Chondrocyte (in vitro differentiated cells): ENCODE results near the gene AFAP1L2. TPM values are rescaled to one million over a fixed set of nuclear protein-coding genes. Genes with fewer than 3 reads are reported as not detected.

ENCODE experiments used
- DNase-seq: peaks from one replicate; pipeline ENCODE4 v3.0.0; 2021; ENCODE audit warnings: mixed read lengths, low spot score
- H3K27ac Mint-ChIP-seq: one replicate; pipeline ENCODE4 v1.8.0; 2021; ENCODE audit warnings: mild to moderate bottlenecking, moderate library complexity, mixed read lengths; ENCODE audit not compliant: unreplicated experiment
- H3K27me3 Mint-ChIP-seq: 2 replicates; pipeline ENCODE4 v1.8.0; 2021; ENCODE audit warnings: low read depth, mixed read lengths
- H3K36me3 Mint-ChIP-seq: 2 replicates; pipeline ENCODE4 v1.8.0; 2021; ENCODE audit warnings: low read depth, mixed read lengths
- H3K4me1 Mint-ChIP-seq: 2 replicates; pipeline ENCODE4 v1.8.0; 2021; ENCODE audit warnings: low read depth, mild to moderate bottlenecking, mixed read lengths
- H3K4me3 Mint-ChIP-seq: one replicate; pipeline ENCODE4 v1.8.0; 2021; ENCODE audit warnings: mild to moderate bottlenecking, moderate library complexity, mixed read lengths; ENCODE audit not compliant: unreplicated experiment
- H3K9me3 Mint-ChIP-seq: 2 replicates; pipeline ENCODE4 v1.8.0; 2021; ENCODE audit warnings: low read depth, mixed read lengths
- CTCF ChIP-seq: fragments of 200-600 bp; sonication (generic); IDR thresholded peaks from 2 replicates; pipeline ENCODE4 v1.5.0; 2021; ENCODE audit warnings: antibody characterized with exemption, mild to moderate bottlenecking, moderate library complexity
- total RNA-seq: library from RNA; stranded (reverse); gene quantifications from 3 replicates; pipeline ENCODE4 v1.2.1, GENCODE V29; 2021

Gene AFAP1L2
- total RNA-seq, 1 donor from 2014 or later = 2.9 TPM

GRCh38 chr10:114301951-114302710 lies 102.2 kb downstream of the AFAP1L2 start:
- no peaks in the 10 kb centered on the region for H3K9me3 Mint-ChIP-seq
- H3K4me1 Mint-ChIP-seq = peaks cover 29% of the 10 kb centered on the region
- DNase-seq = peak; percentile 42
- peak; percentile 13 for TF ChIP-seq CTCF
- no peak overlapping the region for H3K27ac Mint-ChIP-seq
- H3K36me3 Mint-ChIP-seq = peaks cover 2% of the 10 kb centered on the region
- H3K27me3 Mint-ChIP-seq = no peaks in the 10 kb centered on the region
- no peak overlapping the region for H3K4me3 Mint-ChIP-seq

GRCh38 chr10:114301177-114301576 lies 103.1 kb downstream of the AFAP1L2 start:
- Mint-ChIP-seq H3K4me1 (peaks cover 20% of the 10 kb centered on the region), H3K27ac (no peak overlapping the region), H3K36me3 (peaks cover 4% of the 10 kb centered on the region), H3K9me3 (peaks cover 1% of the 10 kb centered on the region), H3K27me3 (no peaks in the 10 kb centered on the region), H3K4me3 (no peak overlapping the region)
- no peak for DNase-seq
- no peak for TF ChIP-seq CTCF

- no peak overlapping the region for H3K4me3 Mint-ChIP-seq
- peaks cover 9% of the 10 kb centered on the region for H3K36me3 Mint-ChIP-seq
- DNase-seq = no peak
- H3K27ac Mint-ChIP-seq = no peak overlapping the region
- peaks cover 12% of the 10 kb centered on the region for H3K9me3 Mint-ChIP-seq
- H3K4me1 Mint-ChIP-seq = peaks cover 20% of the 10 kb centered on the region
- no peaks in the 10 kb centered on the region for H3K27me3 Mint-ChIP-seq
- no peak for TF ChIP-seq CTCF
Measured at GRCh38 chr10:114300036-114300645, 104.2 kb downstream of the AFAP1L2 start.

- DNase-seq = no peak
- peaks cover 3% of the 10 kb centered on the region for H3K4me1 Mint-ChIP-seq
- peaks cover 20% of the 10 kb centered on the region for H3K9me3 Mint-ChIP-seq
- H3K27me3 Mint-ChIP-seq = no peaks in the 10 kb centered on the region
- no peak overlapping the region for H3K4me3 Mint-ChIP-seq
- TF ChIP-seq CTCF = no peak
- H3K36me3 Mint-ChIP-seq = peaks cover 9% of the 10 kb centered on the region
- H3K27ac Mint-ChIP-seq = no peak overlapping the region
Measured at GRCh38 chr10:114297136-114297705, 107.1 kb downstream of the AFAP1L2 start.

- no peak overlapping the region for H3K4me3 Mint-ChIP-seq
- H3K27me3 Mint-ChIP-seq = no peaks in the 10 kb centered on the region
- no peak for DNase-seq
- no peaks in the 10 kb centered on the region for H3K4me1 Mint-ChIP-seq
- peaks cover 20% of the 10 kb centered on the region for H3K9me3 Mint-ChIP-seq
- peaks cover 9% of the 10 kb centered on the region for H3K36me3 Mint-ChIP-seq
- TF ChIP-seq CTCF = no peak
- H3K27ac Mint-ChIP-seq = no peak overlapping the region
Measured at GRCh38 chr10:114295393-114295792, 108.9 kb downstream of the AFAP1L2 start.
